Large intestine (tissue), 3 donors: ENCODE results near the gene MANF. TPM values are rescaled to one million over a fixed set of nuclear protein-coding genes. Genes with fewer than 3 reads are reported as not detected.
"Not testable (repeated sequence)": the region's sequence is repeated elsewhere in the genome, so short reads cannot be mapped to it uniquely, and the experiment has no call there.

ENCODE experiments used
- DNase-seq, 2 donors: peaks; one replicate each; pipeline versions ENCODE4 v3.0.0 to v3.0.0-alpha.2; 2013
- H3K27ac ChIP-seq: one replicate; pipeline ENCODE4 v1.5.1; 2013; ENCODE audit warnings: low read length
- H3K27me3 ChIP-seq: 2 replicates; pipeline ENCODE4 v1.6.1; 2013; ENCODE audit warnings: low read length; ENCODE audit not compliant: control insufficient read depth, insufficient read depth
- H3K36me3 ChIP-seq: 2 replicates; pipeline ENCODE4 v1.6.1; 2013; ENCODE audit warnings: low read length; ENCODE audit not compliant: control insufficient read depth, insufficient read depth
- H3K4me1 ChIP-seq: one replicate; pipeline ENCODE4 v1.6.1; 2013; ENCODE audit warnings: low read length; ENCODE audit not compliant: control insufficient read depth, insufficient read depth
- H3K4me3 ChIP-seq: one replicate; pipeline ENCODE4 v1.5.1; 2013; ENCODE audit warnings: low read length
- H3K9me3 ChIP-seq: one replicate; pipeline ENCODE4 v1.6.1; 2013; ENCODE audit warnings: mild to moderate bottlenecking, low read depth, low read length, moderate library complexity; ENCODE audit not compliant: control insufficient read depth
- WGBS: methylation state at CpG from one replicate; pipeline ENCODE4 v1.1.5; 2013; ENCODE audit warnings: low lambda C conversion rate; ENCODE audit not compliant: insufficient coverage; 5-methylcytosine and 5-hydroxymethylcytosine counted together
- polyA plus RNA-seq: library from polyadenylated mRNA; unstranded; fragments of 120-200 nt; gene quantifications from one replicate; pipeline ENCODE4 v1.2.1, GENCODE V29; 2013

MANF gene
- polyA plus RNA-seq, 1 donor, result 87.7 TPM

GRCh38 chr3:51380601-51381332, 4.3 kb upstream of the MANF start:
- H3K4me3 ChIP-seq, result no peak overlapping the region
- no peaks in the 10 kb centered on the region for H3K9me3 ChIP-seq
- no peak overlapping the region for H3K27ac ChIP-seq
- no peaks in the 10 kb centered on the region for H3K27me3 ChIP-seq
- H3K4me1 ChIP-seq, result peaks cover 9% of the 10 kb centered on the region
- no CpG with 5 or more reads among the region's 15 CpGs for WGBS
- no peaks in the 10 kb centered on the region for H3K36me3 ChIP-seq
- DNase-seq, result no peak

GRCh38 chr3:51381333-51381705, 3.8 kb upstream of the MANF start:
- Histone ChIP-seq H3K27me3 (no peaks in the 10 kb centered on the region), H3K9me3 (no peaks in the 10 kb centered on the region), H3K27ac (no peak overlapping the region), H3K4me1 (peaks cover 10% of the 10 kb centered on the region), H3K4me3 (no peak overlapping the region), H3K36me3 (no peaks in the 10 kb centered on the region)
- no peak for DNase-seq
- no CpG with 5 or more reads among the region's 18 CpGs for WGBS

- no peak for DNase-seq
- Histone ChIP-seq H3K9me3 (no peaks in the 10 kb centered on the region), H3K4me1 (peaks cover 18% of the 10 kb centered on the region), H3K27ac (no peak overlapping the region), H3K36me3 (peaks cover 5% of the 10 kb centered on the region), H3K27me3 (no peaks in the 10 kb centered on the region), H3K4me3 (no peak overlapping the region)
- 60% methylated on average over 1 of the region's 4 CpGs for WGBS
These were observed 2.9 kb upstream of the MANF start for GRCh38 chr3:51382076-51382745.

GRCh38 chr3:51382947-51383578, 2.0 kb upstream of the MANF start:
- no CpG with 5 or more reads among the region's 3 CpGs for WGBS
- H3K36me3 ChIP-seq, result peaks cover 13% of the 10 kb centered on the region
- H3K9me3 ChIP-seq, result no peaks in the 10 kb centered on the region
- peaks cover 26% of the 10 kb centered on the region for H3K4me1 ChIP-seq
- H3K27me3 ChIP-seq, result no peaks in the 10 kb centered on the region
- DNase-seq, result no peak
- H3K27ac ChIP-seq, result no peak overlapping the region
- H3K4me3 ChIP-seq, result no peak overlapping the region

GRCh38 chr3:51384055-51384725, 901 bp upstream of the MANF start:
- WGBS, result no CpG with 5 or more reads among the region's 29 CpGs
- Histone ChIP-seq H3K27me3 (no peaks in the 10 kb centered on the region), H3K4me3 (peak overlapping the region; percentile 87), H3K4me1 (peaks cover 37% of the 10 kb centered on the region), H3K27ac (peak overlapping the region; percentile 83), H3K36me3 (peaks cover 24% of the 10 kb centered on the region), H3K9me3 (no peaks in the 10 kb centered on the region)
- DNase-seq, result no peak

GRCh38 chr3:51385621-51386091, 565 bp downstream of the MANF start:
- Histone ChIP-seq H3K27me3 (no peaks in the 10 kb centered on the region), H3K27ac (peak overlapping the region; percentile 25), H3K36me3 (peaks cover 36% of the 10 kb centered on the region), H3K4me3 (peak overlapping the region; percentile 57), H3K9me3 (no peaks in the 10 kb centered on the region), H3K4me1 (peaks cover 47% of the 10 kb centered on the region)
- 0% methylated on average over 1 of the region's 18 CpGs for WGBS
- DNase-seq, result no peak

GRCh38 chr3:51386159-51386851, 1.2 kb downstream of the MANF start:
- H3K27me3 ChIP-seq, result no peaks in the 10 kb centered on the region
- 100% methylated on average over 1 of the region's 8 CpGs for WGBS
- H3K4me1 ChIP-seq, result peaks cover 49% of the 10 kb centered on the region
- H3K9me3 ChIP-seq, result no peaks in the 10 kb centered on the region
- H3K27ac ChIP-seq, result no peak overlapping the region
- DNase-seq, result no peak
- H3K4me3 ChIP-seq, result peak overlapping the region; percentile 57
- peaks cover 36% of the 10 kb centered on the region for H3K36me3 ChIP-seq

GRCh38 chr3:51386852-51387229, 1.8 kb downstream of the MANF start:
- Histone ChIP-seq H3K4me3 (no peak overlapping the region), H3K9me3 (no peaks in the 10 kb centered on the region), H3K36me3 (peaks cover 36% of the 10 kb centered on the region), H3K27ac (no peak overlapping the region), H3K4me1 (peaks cover 49% of the 10 kb centered on the region), H3K27me3 (no peaks in the 10 kb centered on the region)
- WGBS, result no CpG with 5 or more reads among the region's 5 CpGs
- no peak for DNase-seq

- not testable (repeated sequence) for DNase-seq, H3K9me3 ChIP-seq, H3K27me3 ChIP-seq, H3K4me3 ChIP-seq, H3K27ac ChIP-seq
- WGBS, result no CpG with 5 or more reads among the region's 6 CpGs
- Histone ChIP-seq H3K36me3 (peaks cover 37% of the 10 kb centered on the region), H3K4me1 (peaks cover 51% of the 10 kb centered on the region)
These were observed 2.2 kb downstream of the MANF start for GRCh38 chr3:51387281-51387680.
